Transverse colon (tissue), 4 donors: Measurements from ENCODE around the gene LNX1.

ENCODE experiments used
- POLR2AphosphoS5 ChIP-seq, 3 donors: sonication (generic); formaldehyde crosslinking; IDR thresholded peaks; one replicate each; pipeline ENCODE4 v1.6.1; 2016; ENCODE audit warnings: antibody characterized with exemption in 3 of 3
- TF ChIP-seq, protein P1 (sequence below), 5 experiments: fragments of 200-600 bp in 3 of 5; fragments of 450-650 bp in 2 of 5; sonication (generic) in 3 of 5; IDR thresholded peaks; 1 replicate in 2 of 5; 2 replicates in 3 of 5; pipeline ENCODE4 v1.5.1; 2016 to 2017; ENCODE audit warnings: antibody characterized with exemption in 5 of 5, inconsistent platforms in 3 of 5, mild to moderate bottlenecking in 2 of 5, moderate library complexity in 1 of 5

GRCh38 chr4:53500546-53500945 is 90.7 kb downstream of the LNX1 start:
- no peak for TF ChIP-seq POLR2AphosphoS5 (IDR thresholded peaks at IDR 0.05)
- TF ChIP-seq, protein P1, sequence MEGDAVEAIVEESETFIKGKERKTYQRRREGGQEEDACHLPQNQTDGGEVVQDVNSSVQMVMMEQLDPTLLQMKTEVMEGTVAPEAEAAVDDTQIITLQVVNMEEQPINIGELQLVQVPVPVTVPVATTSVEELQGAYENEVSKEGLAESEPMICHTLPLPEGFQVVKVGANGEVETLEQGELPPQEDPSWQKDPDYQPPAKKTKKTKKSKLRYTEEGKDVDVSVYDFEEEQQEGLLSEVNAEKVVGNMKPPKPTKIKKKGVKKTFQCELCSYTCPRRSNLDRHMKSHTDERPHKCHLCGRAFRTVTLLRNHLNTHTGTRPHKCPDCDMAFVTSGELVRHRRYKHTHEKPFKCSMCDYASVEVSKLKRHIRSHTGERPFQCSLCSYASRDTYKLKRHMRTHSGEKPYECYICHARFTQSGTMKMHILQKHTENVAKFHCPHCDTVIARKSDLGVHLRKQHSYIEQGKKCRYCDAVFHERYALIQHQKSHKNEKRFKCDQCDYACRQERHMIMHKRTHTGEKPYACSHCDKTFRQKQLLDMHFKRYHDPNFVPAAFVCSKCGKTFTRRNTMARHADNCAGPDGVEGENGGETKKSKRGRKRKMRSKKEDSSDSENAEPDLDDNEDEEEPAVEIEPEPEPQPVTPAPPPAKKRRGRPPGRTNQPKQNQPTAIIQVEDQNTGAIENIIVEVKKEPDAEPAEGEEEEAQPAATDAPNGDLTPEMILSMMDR (IDR thresholded peaks at IDR 0.05): no peak
